GM23338 (cell line): ENCODE results near the gene BAD. TPM values are rescaled to one million over a fixed set of nuclear protein-coding genes. Genes with fewer than 3 reads are reported as not detected.
A peak's percentile ranks its signal among the peaks of the same experiment; 100 is the strongest.

Experiments used
- ATAC-seq: fragments of 200-7000 bp; cut with Tn5 transposase; 3 replicates; pipeline ENCODE4 v1.9.1; 2020
- DNase-seq: peaks from one replicate; pipeline ENCODE4 v3.0.0-alpha.2; 2015; ENCODE audit warnings: low spot score
- H2AFZ ChIP-seq: fragments of 200-600 bp; sonication (generic); 2 replicates; pipeline ENCODE4 v1.8.0; 2016; ENCODE audit warnings: antibody characterized with exemption, mild to moderate bottlenecking, moderate library complexity
- H3F3A ChIP-seq: fragments of 200-600 bp; sonication (generic); replicated peaks from 2 replicates; pipeline ENCODE4 v1.8.0; 2017; ENCODE audit warnings: antibody characterized with exemption, mixed run types, low read depth
- H3K27ac ChIP-seq: fragments of 200-600 bp; sonication (generic); 2 replicates; pipeline ENCODE4 v1.6.1; 2016; ENCODE audit warnings: low read depth
- H3K27me3 ChIP-seq: fragments of 200-600 bp; sonication (generic); 2 replicates; pipeline ENCODE4 v1.8.0; 2016; ENCODE audit warnings: mild to moderate bottlenecking, mixed run types, moderate library complexity; ENCODE audit not compliant: insufficient read depth
- H3K36me3 ChIP-seq: fragments of 200-600 bp; sonication (generic); 2 replicates; pipeline ENCODE4 v1.8.0; 2016; ENCODE audit warnings: mild to moderate bottlenecking; ENCODE audit not compliant: insufficient read depth
- H3K4me1 ChIP-seq: fragments of 200-600 bp; sonication (generic); 2 replicates; pipeline ENCODE4 v1.8.0; 2016; ENCODE audit warnings: mild to moderate bottlenecking, moderate library complexity; ENCODE audit not compliant: insufficient read depth
- H3K4me2 ChIP-seq: fragments of 200-600 bp; sonication (generic); 2 replicates; pipeline ENCODE4 v1.7.1; 2017; ENCODE audit warnings: mixed run types
- H3K4me3 ChIP-seq: fragments of 200-600 bp; sonication (generic); 2 replicates; pipeline ENCODE4 v1.6.1; 2016; ENCODE audit warnings: mixed run types
- H3K79me2 ChIP-seq: fragments of 200-600 bp; sonication (generic); replicated peaks from 2 replicates; pipeline ENCODE4 v1.8.0; 2017; ENCODE audit warnings: mild to moderate bottlenecking; ENCODE audit not compliant: insufficient read depth
- H3K9me2 ChIP-seq: fragments of 200-600 bp; sonication (generic); 2 replicates; pipeline ENCODE4 v1.8.0; 2017; ENCODE audit not compliant: insufficient read depth
- H4K20me1 ChIP-seq: fragments of 200-600 bp; sonication (generic); replicated peaks from 2 replicates; pipeline ENCODE4 v1.8.0; 2017; ENCODE audit warnings: mild to moderate bottlenecking; ENCODE audit not compliant: insufficient read depth
- H3K27ac Mint-ChIP-seq: 2 replicates; pipeline ENCODE4 v1.8.0; 2020; ENCODE audit warnings: inconsistent platforms, mild to moderate bottlenecking, moderate library complexity, mixed read lengths
- H3K27me3 Mint-ChIP-seq: 3 replicates; pipeline ENCODE4 v1.8.0; 2022; ENCODE audit warnings: low read depth, mild to moderate bottlenecking, moderate library complexity, mixed read lengths, inconsistent platforms; ENCODE audit not compliant: insufficient read depth, poor library complexity
- H3K36me3 Mint-ChIP-seq: 3 replicates; pipeline ENCODE4 v1.8.0; 2021; ENCODE audit warnings: low read depth, mild to moderate bottlenecking, inconsistent platforms, moderate library complexity, mixed read lengths
- H3K4me1 Mint-ChIP-seq: 3 replicates; pipeline ENCODE4 v1.8.0; 2020; ENCODE audit warnings: mild to moderate bottlenecking, inconsistent platforms, mixed read lengths
- H3K4me3 Mint-ChIP-seq: 3 replicates; pipeline ENCODE4 v1.8.0; 2021; ENCODE audit warnings: moderate library complexity, mild to moderate bottlenecking, inconsistent platforms, mixed read lengths
- H3K9me3 Mint-ChIP-seq: 3 replicates; pipeline ENCODE4 v1.8.0; 2020; ENCODE audit warnings: moderate library complexity, mild to moderate bottlenecking, inconsistent platforms, mixed read lengths
- CREB1 ChIP-seq: fragments of 250-450 bp; sonication (Bioruptor Pico); IDR thresholded peaks from 2 replicates; pipeline ENCODE4 v1.5.0; 2020; ENCODE audit warnings: low read depth, mild to moderate bottlenecking, moderate library complexity
- EZH2 ChIP-seq: fragments of 200-600 bp; sonication (generic); IDR thresholded peaks from one replicate; pipeline ENCODE4 v1.8.0; 2017; ENCODE audit warnings: antibody characterized with exemption, mild to moderate bottlenecking, low read depth; ENCODE audit not compliant: unreplicated experiment
- EZH2phosphoT487 ChIP-seq: fragments of 200-600 bp; sonication (generic); IDR thresholded peaks from one replicate; pipeline ENCODE4 v1.8.1; 2018; ENCODE audit warnings: antibody characterized with exemption; ENCODE audit not compliant: unreplicated experiment
- JUNB ChIP-seq: IDR thresholded peaks from one replicate; pipeline ENCODE4 v1.6.1; 2016; ENCODE audit warnings: antibody characterized with exemption; ENCODE audit not compliant: unreplicated experiment
- NANOG ChIP-seq: IDR thresholded peaks from 2 replicates; pipeline ENCODE4 v1.6.1; 2016; ENCODE audit warnings: antibody characterized with exemption, borderline replicate concordance
- POLR2AphosphoS5 ChIP-seq: IDR thresholded peaks from 2 replicates; pipeline ENCODE4 v1.6.1; 2016; ENCODE audit warnings: antibody characterized with exemption, low read depth
- STAT1 ChIP-seq: IDR thresholded peaks from one replicate; pipeline ENCODE4 v1.6.1; 2016; ENCODE audit warnings: antibody characterized with exemption; ENCODE audit not compliant: unreplicated experiment
- ZNF114 ChIP-seq: fragments of 250-450 bp; sonication (Bioruptor Pico); IDR thresholded peaks from 2 replicates; pipeline ENCODE4 v1.5.0; 2020; ENCODE audit warnings: mild to moderate bottlenecking, moderate library complexity
- ZNF331 ChIP-seq: fragments of 250-450 bp; sonication (Bioruptor Pico); IDR thresholded peaks from 2 replicates; pipeline ENCODE4 v1.5.0; 2020; ENCODE audit warnings: low read depth, mild to moderate bottlenecking, moderate library complexity
- polyA plus RNA-seq: library from polyadenylated mRNA; unstranded; fragments of >200 nt; fragmentation: Nextera tagmentation; extraction: Ambion mirVana; gene quantifications from 2 replicates; pipeline ENCODE4 v1.2.1, GENCODE V29; 2016
- total RNA-seq: library from RNA; depleted of rRNA; stranded (reverse); fragments of >200 nt; shearing (Covaris generic); gene quantifications from 2 replicates; pipeline ENCODE4 v1.2.3, GENCODE V29; 2014
- TF ChIP-seq, protein P1 (sequence below), 2 experiments: fragments of 200-600 bp in 1 of 2; sonication (generic) in 1 of 2; conservative IDR thresholded peaks; 2 replicates each; pipeline versions ENCODE4 v1.5.1 to v1.6.1; 2016 to 2017; ENCODE audit warnings: antibody characterized with exemption in 2 of 2, low read depth in 2 of 2, mild to moderate bottlenecking in 2 of 2, moderate library complexity in 1 of 2
- TF ChIP-seq, protein P2 (sequence below): IDR thresholded peaks from 2 replicates; pipeline ENCODE4 v1.6.1; 2016; ENCODE audit warnings: antibody characterized with exemption
- TF ChIP-seq, protein P3 (sequence below): IDR thresholded peaks from one replicate; pipeline ENCODE4 v1.6.1; 2018; ENCODE audit warnings: antibody characterized with exemption; ENCODE audit not compliant: unreplicated experiment
- TF ChIP-seq, protein P4 (sequence below): fragments of 250-450 bp; sonication (Bioruptor Pico); IDR thresholded peaks from 2 replicates; pipeline ENCODE4 v1.5.0; 2020; ENCODE audit warnings: mild to moderate bottlenecking, moderate library complexity

BAD gene
- total and polyA plus RNA-seq, 2 experiments from 2014 or later, result 46.3 to 46.4 TPM

DNA sequence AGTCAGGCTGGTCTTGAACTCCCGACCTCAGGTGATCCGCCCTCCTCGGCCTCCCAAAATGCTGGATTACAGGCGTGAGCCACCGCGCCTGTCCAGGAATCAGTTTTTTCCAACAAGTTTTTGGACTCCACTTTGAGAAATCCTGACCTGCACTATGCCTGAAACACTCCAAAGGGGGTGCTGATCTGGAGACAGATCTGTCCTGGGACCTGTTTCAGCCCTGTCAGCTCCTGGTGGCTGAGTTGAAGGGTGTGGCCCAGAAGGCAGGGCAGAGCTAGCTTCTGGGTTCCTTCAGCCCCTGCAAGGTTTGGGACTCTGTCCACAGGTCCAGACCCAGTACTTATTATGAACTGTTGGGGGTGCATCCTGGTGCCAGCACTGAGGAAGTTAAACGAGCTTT lies 52.9 kb downstream of the BAD start:
- Mint-ChIP-seq H3K27me3 (peaks cover 30% of the 10 kb centered on the region), H3K27ac (no peak overlapping the region), H3K4me3 (peak overlapping the region; percentile 83), H3K4me1 (peaks cover 23% of the 10 kb centered on the region), H3K9me3 (no peaks in the 10 kb centered on the region), H3K36me3 (peaks cover 3% of the 10 kb centered on the region; the same call in 1 of the 3 replicates)
- ATAC-seq (no peak), DNase-seq (no peak)
- TF ChIP-seq CREB1 (no peak), POLR2AphosphoS5 (no peak), JUNB (no peak), EZH2phosphoT487 (no peak), EZH2 (no peak), NANOG (no peak), ZNF331 (no peak), ZNF114 (CRISPR knock-in tag) (no peak), STAT1 (no peak)
- TF ChIP-seq, protein P1, sequence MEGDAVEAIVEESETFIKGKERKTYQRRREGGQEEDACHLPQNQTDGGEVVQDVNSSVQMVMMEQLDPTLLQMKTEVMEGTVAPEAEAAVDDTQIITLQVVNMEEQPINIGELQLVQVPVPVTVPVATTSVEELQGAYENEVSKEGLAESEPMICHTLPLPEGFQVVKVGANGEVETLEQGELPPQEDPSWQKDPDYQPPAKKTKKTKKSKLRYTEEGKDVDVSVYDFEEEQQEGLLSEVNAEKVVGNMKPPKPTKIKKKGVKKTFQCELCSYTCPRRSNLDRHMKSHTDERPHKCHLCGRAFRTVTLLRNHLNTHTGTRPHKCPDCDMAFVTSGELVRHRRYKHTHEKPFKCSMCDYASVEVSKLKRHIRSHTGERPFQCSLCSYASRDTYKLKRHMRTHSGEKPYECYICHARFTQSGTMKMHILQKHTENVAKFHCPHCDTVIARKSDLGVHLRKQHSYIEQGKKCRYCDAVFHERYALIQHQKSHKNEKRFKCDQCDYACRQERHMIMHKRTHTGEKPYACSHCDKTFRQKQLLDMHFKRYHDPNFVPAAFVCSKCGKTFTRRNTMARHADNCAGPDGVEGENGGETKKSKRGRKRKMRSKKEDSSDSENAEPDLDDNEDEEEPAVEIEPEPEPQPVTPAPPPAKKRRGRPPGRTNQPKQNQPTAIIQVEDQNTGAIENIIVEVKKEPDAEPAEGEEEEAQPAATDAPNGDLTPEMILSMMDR (conservative IDR thresholded peaks at IDR 0.05; ENCODE audit: low read depth in 2 of 2), result no peak
- TF ChIP-seq, protein P2, sequence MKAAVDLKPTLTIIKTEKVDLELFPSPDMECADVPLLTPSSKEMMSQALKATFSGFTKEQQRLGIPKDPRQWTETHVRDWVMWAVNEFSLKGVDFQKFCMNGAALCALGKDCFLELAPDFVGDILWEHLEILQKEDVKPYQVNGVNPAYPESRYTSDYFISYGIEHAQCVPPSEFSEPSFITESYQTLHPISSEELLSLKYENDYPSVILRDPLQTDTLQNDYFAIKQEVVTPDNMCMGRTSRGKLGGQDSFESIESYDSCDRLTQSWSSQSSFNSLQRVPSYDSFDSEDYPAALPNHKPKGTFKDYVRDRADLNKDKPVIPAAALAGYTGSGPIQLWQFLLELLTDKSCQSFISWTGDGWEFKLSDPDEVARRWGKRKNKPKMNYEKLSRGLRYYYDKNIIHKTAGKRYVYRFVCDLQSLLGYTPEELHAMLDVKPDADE, result no peak
- TF ChIP-seq, protein P3, sequence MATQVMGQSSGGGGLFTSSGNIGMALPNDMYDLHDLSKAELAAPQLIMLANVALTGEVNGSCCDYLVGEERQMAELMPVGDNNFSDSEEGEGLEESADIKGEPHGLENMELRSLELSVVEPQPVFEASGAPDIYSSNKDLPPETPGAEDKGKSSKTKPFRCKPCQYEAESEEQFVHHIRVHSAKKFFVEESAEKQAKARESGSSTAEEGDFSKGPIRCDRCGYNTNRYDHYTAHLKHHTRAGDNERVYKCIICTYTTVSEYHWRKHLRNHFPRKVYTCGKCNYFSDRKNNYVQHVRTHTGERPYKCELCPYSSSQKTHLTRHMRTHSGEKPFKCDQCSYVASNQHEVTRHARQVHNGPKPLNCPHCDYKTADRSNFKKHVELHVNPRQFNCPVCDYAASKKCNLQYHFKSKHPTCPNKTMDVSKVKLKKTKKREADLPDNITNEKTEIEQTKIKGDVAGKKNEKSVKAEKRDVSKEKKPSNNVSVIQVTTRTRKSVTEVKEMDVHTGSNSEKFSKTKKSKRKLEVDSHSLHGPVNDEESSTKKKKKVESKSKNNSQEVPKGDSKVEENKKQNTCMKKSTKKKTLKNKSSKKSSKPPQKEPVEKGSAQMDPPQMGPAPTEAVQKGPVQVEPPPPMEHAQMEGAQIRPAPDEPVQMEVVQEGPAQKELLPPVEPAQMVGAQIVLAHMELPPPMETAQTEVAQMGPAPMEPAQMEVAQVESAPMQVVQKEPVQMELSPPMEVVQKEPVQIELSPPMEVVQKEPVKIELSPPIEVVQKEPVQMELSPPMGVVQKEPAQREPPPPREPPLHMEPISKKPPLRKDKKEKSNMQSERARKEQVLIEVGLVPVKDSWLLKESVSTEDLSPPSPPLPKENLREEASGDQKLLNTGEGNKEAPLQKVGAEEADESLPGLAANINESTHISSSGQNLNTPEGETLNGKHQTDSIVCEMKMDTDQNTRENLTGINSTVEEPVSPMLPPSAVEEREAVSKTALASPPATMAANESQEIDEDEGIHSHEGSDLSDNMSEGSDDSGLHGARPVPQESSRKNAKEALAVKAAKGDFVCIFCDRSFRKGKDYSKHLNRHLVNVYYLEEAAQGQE, result no peak
- TF ChIP-seq, protein P4, sequence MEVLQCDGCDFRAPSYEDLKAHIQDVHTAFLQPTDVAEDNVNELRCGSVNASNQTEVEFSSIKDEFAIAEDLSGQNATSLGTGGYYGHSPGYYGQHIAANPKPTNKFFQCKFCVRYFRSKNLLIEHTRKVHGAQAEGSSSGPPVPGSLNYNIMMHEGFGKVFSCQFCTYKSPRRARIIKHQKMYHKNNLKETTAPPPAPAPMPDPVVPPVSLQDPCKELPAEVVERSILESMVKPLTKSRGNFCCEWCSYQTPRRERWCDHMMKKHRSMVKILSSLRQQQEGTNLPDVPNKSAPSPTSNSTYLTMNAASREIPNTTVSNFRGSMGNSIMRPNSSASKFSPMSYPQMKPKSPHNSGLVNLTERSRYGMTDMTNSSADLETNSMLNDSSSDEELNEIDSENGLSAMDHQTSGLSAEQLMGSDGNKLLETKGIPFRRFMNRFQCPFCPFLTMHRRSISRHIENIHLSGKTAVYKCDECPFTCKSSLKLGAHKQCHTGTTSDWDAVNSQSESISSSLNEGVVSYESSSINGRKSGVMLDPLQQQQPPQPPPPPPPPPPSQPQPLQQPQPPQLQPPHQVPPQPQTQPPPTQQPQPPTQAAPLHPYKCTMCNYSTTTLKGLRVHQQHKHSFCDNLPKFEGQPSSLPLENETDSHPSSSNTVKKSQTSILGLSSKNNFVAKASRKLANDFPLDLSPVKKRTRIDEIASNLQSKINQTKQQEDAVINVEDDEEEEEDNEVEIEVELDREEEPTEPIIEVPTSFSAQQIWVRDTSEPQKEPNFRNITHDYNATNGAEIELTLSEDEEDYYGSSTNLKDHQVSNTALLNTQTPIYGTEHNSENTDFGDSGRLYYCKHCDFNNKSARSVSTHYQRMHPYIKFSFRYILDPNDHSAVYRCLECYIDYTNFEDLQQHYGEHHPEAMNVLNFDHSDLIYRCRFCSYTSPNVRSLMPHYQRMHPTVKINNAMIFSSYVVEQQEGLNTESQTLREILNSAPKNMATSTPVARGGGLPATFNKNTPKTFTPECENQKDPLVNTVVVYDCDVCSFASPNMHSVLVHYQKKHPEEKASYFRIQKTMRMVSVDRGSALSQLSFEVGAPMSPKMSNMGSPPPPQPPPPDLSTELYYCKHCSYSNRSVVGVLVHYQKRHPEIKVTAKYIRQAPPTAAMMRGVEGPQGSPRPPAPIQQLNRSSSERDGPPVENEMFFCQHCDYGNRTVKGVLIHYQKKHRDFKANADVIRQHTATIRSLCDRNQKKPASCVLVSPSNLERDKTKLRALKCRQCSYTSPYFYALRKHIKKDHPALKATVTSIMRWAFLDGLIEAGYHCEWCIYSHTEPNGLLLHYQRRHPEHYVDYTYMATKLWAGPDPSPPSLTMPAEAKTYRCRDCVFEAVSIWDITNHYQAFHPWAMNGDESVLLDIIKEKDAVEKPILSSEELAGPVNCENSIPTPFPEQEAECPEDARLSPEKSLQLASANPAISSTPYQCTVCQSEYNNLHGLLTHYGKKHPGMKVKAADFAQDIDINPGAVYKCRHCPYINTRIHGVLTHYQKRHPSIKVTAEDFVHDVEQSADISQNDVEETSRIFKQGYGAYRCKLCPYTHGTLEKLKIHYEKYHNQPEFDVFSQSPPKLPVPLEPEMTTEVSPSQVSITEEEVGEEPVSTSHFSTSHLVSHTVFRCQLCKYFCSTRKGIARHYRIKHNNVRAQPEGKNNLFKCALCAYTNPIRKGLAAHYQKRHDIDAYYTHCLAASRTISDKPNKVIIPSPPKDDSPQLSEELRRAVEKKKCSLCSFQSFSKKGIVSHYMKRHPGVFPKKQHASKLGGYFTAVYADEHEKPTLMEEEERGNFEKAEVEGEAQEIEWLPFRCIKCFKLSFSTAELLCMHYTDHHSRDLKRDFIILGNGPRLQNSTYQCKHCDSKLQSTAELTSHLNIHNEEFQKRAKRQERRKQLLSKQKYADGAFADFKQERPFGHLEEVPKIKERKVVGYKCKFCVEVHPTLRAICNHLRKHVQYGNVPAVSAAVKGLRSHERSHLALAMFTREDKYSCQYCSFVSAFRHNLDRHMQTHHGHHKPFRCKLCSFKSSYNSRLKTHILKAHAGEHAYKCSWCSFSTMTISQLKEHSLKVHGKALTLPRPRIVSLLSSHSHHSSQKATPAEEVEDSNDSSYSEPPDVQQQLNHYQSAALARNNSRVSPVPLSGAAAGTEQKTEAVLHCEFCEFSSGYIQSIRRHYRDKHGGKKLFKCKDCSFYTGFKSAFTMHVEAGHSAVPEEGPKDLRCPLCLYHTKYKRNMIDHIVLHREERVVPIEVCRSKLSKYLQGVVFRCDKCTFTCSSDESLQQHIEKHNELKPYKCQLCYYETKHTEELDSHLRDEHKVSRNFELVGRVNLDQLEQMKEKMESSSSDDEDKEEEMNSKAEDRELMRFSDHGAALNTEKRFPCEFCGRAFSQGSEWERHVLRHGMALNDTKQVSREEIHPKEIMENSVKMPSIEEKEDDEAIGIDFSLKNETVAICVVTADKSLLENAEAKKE (CRISPR knock-in tag), result no peak
- no peaks in the 10 kb centered on the region for H3K36me3 ChIP-seq
- H3F3A ChIP-seq, result peaks cover 22% of the 10 kb centered on the region
- H3K27me3 ChIP-seq, result peaks cover 23% of the 10 kb centered on the region; the same call in 1 of the 2 replicates
- H3K4me1 ChIP-seq, result peaks cover 17% of the 10 kb centered on the region; the same call in 1 of the 2 replicates
- H3K4me3 ChIP-seq, result peak overlapping the region; percentile 94; the same call in 1 of the 2 replicates
- H3K4me2 ChIP-seq, result peak overlapping the region; percentile 96; the same call in 1 of the 2 replicates
- H2AFZ ChIP-seq, result no peak overlapping the region
- H4K20me1 ChIP-seq, result no peaks in the 10 kb centered on the region
- no peaks in the 10 kb centered on the region for H3K9me2 ChIP-seq
- peaks cover 4% of the 10 kb centered on the region; the same call in 1 of the 2 replicates for H3K79me2 ChIP-seq
- H3K27ac ChIP-seq, result no peak overlapping the region
